Astrocyte (in vitro differentiated cells and primary cell): ENCODE results near the gene ELAVL3. TPM values are rescaled to one million over a fixed set of nuclear protein-coding genes. Genes with fewer than 3 reads are reported as not detected.
A peak's percentile ranks its signal among the peaks of the same experiment; 100 is the strongest.

Experiments
- DNase-seq: peaks from one replicate; pipeline ENCODE4 v3.0.0-alpha.2; 2010; ENCODE audit warnings: low read depth
- FAIRE-seq: peaks from 2 replicates; lab custom pipeline; 2011; peaks lifted over from hg19 to GRCh38; lab: Jason Lieb, UNC
- H2AFZ ChIP-seq: 2 replicates; pipeline ENCODE4 v1.6.0; 2012; ENCODE audit warnings: low read depth, low read length, inconsistent platforms
- H3K27ac ChIP-seq: 2 replicates; pipeline ENCODE4 v1.5.1; 2011; ENCODE audit warnings: low read depth, low read length, inconsistent platforms
- H3K27me3 ChIP-seq: 2 replicates; pipeline ENCODE4 v1.6.0; 2011; ENCODE audit warnings: low read length, inconsistent platforms; ENCODE audit not compliant: insufficient read depth
- H3K36me3 ChIP-seq: 2 replicates; pipeline ENCODE4 v1.5.1; 2011; ENCODE audit warnings: low read length, inconsistent platforms; ENCODE audit not compliant: insufficient read depth
- H3K4me1 ChIP-seq: 2 replicates; pipeline ENCODE4 v1.5.1; 2011; ENCODE audit warnings: low read length, inconsistent platforms; ENCODE audit not compliant: insufficient read depth
- H3K4me2 ChIP-seq: 2 replicates; pipeline ENCODE4 v1.6.0; 2012; ENCODE audit warnings: low read length, inconsistent platforms
- H3K4me3 ChIP-seq: 2 replicates; pipeline ENCODE4 v1.5.1; 2011; ENCODE audit warnings: low read depth, mild to moderate bottlenecking, low read length, inconsistent platforms; ENCODE audit not compliant: insufficient read depth
- H3K79me2 ChIP-seq: 2 replicates; pipeline ENCODE4 v1.6.0; 2012; ENCODE audit warnings: mild to moderate bottlenecking, low read length, inconsistent platforms; ENCODE audit not compliant: insufficient read depth
- H3K9ac ChIP-seq: 2 replicates; pipeline ENCODE4 v1.6.0; 2012; ENCODE audit warnings: mild to moderate bottlenecking, low read length, inconsistent platforms
- H3K9me3 ChIP-seq: 2 replicates; pipeline ENCODE4 v1.5.1; 2012; ENCODE audit warnings: low read depth, mild to moderate bottlenecking, low read length, inconsistent platforms; ENCODE audit not compliant: insufficient read depth
- H4K20me1 ChIP-seq: 2 replicates; pipeline ENCODE4 v1.6.0; 2012; ENCODE audit warnings: low read length, inconsistent platforms; ENCODE audit not compliant: insufficient read depth
- H3K27ac Mint-ChIP-seq: one replicate; pipeline ENCODE4 v1.8.0; 2021; ENCODE audit warnings: mild to moderate bottlenecking, mixed read lengths; ENCODE audit not compliant: unreplicated experiment
- H3K27me3 Mint-ChIP-seq: one replicate; pipeline ENCODE4 v1.8.0; 2021; ENCODE audit warnings: low read depth, mixed read lengths; ENCODE audit not compliant: unreplicated experiment
- H3K36me3 Mint-ChIP-seq: one replicate; pipeline ENCODE4 v1.8.0; 2021; ENCODE audit warnings: low read depth, mixed read lengths; ENCODE audit not compliant: unreplicated experiment
- H3K4me1 Mint-ChIP-seq: one replicate; pipeline ENCODE4 v1.8.0; 2021; ENCODE audit warnings: low read depth, mixed read lengths; ENCODE audit not compliant: unreplicated experiment
- H3K4me3 Mint-ChIP-seq: one replicate; pipeline ENCODE4 v1.8.0; 2021; ENCODE audit warnings: mild to moderate bottlenecking, moderate library complexity, mixed read lengths; ENCODE audit not compliant: unreplicated experiment
- H3K9me3 Mint-ChIP-seq: one replicate; pipeline ENCODE4 v1.8.0; 2021; ENCODE audit warnings: mild to moderate bottlenecking, mixed read lengths; ENCODE audit not compliant: unreplicated experiment
- EZH2 ChIP-seq: IDR thresholded peaks from 2 replicates; pipeline ENCODE4 v1.6.1; 2012; ENCODE audit warnings: mild to moderate bottlenecking, low read length, inconsistent platforms; ENCODE audit not compliant: insufficient read depth
- total RNA-seq: library from RNA; stranded (reverse); gene quantifications from 2 replicates; pipeline ENCODE4 v1.2.1, GENCODE V29; 2021
- TF ChIP-seq, protein P1 (sequence below): IDR thresholded peaks from 2 replicates; pipeline ENCODE4 v1.5.1; 2011; ENCODE audit warnings: low read depth, mild to moderate bottlenecking, inconsistent platforms, low read length, moderate library complexity; ENCODE audit not compliant: insufficient read depth

ELAVL3 gene
- total RNA-seq, 1 donor from 2014 or later, result not detected

DNA sequence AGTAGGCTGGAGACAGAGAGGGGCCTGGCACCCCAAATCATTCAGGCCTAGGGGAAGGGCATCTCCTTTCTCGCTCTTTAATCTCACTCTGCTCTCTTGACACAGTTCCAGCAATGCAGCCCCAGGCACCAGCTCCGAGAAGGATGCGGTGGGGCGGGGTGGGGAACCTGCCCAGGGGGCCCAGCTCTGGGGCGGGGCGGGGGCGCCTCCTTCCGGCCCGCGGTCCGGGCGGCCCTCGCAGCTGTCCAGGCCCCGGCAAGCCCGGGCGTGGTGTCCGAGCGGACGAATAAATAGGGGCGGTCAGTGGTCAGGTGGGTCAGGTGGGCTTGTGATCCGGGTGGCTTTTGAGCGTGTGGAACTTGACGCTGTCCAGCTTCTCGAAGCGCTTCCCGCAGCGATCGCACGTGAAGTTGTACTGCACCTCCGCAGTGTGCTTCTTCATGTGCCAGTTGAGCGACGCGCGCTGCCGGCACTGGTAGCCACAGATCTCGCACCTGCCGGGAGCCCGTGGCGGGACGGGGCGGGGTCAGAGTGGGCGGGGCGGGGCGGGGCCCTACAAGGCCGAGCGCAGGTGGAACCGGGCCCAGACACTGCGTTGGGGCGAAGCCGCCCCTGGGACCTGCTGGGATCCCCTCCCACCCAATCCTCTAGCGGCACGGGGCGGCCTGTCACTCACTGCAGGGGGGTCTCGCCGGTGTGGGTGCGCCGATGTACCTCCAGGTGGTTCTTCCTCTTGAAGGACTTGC lies 2.7 kb upstream of the ELAVL3 start:
- H2AFZ ChIP-seq, result no peak overlapping the region

DNA sequence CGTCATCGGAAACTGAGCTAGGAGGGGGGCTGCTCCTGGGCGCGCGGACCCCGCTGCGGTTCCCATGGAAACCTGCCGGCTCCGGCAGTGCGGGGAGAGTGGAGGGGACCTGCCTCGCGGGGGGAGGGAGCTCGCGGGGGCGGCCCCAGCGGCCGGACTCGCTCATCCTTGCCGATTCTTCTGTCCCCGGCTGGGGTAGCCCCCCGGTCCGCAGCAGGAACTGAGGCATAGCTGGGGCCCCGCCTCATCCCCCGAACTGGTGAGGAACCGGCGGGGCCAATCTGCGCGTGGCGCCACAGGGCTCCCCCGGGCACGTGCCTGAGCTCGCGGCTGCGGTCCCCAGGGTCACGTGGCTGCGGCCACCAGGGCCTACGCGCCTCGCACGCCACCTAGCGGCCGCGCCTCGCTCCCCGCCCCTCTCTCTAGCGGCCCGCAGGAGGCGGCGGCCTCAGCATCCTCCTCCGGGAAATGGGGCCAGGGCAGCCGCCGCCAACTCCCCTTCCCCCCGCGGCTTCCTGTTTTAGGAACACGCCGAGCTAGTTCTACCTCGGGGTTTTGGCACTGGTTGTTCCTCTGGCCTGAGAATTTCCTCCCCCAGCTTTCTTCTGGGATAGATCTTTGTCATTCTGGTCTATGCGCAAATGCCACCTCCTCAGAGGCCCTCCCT lies 1.7 kb upstream of the ELAVL3 start:
- Mint-ChIP-seq H3K27me3 (peaks cover 31% of the 10 kb centered on the region), H3K9me3 (peaks cover 1% of the 10 kb centered on the region), H3K36me3 (peaks cover 8% of the 10 kb centered on the region), H3K4me3 (peak overlapping the region; percentile 60), H3K4me1 (no peaks in the 10 kb centered on the region), H3K27ac (no peak overlapping the region)
- peaks cover 3% of the 10 kb centered on the region for H3K4me1 ChIP-seq
- no peak for FAIRE-seq
- peaks cover 9% of the 10 kb centered on the region for H4K20me1 ChIP-seq
- H3K27ac ChIP-seq, result no peak overlapping the region
- H3K9ac ChIP-seq, result no peak overlapping the region
- H3K4me2 ChIP-seq, result peak overlapping the region; percentile 73
- H3K36me3 ChIP-seq, result no peaks in the 10 kb centered on the region
- peak overlapping the region; percentile 41 for H2AFZ ChIP-seq
- peaks cover 15% of the 10 kb centered on the region for H3K27me3 ChIP-seq
- DNase-seq, result peak; percentile 25
- H3K4me3 ChIP-seq, result peak overlapping the region; percentile 28
- H3K9me3 ChIP-seq, result no peaks in the 10 kb centered on the region
- TF ChIP-seq, protein P1, sequence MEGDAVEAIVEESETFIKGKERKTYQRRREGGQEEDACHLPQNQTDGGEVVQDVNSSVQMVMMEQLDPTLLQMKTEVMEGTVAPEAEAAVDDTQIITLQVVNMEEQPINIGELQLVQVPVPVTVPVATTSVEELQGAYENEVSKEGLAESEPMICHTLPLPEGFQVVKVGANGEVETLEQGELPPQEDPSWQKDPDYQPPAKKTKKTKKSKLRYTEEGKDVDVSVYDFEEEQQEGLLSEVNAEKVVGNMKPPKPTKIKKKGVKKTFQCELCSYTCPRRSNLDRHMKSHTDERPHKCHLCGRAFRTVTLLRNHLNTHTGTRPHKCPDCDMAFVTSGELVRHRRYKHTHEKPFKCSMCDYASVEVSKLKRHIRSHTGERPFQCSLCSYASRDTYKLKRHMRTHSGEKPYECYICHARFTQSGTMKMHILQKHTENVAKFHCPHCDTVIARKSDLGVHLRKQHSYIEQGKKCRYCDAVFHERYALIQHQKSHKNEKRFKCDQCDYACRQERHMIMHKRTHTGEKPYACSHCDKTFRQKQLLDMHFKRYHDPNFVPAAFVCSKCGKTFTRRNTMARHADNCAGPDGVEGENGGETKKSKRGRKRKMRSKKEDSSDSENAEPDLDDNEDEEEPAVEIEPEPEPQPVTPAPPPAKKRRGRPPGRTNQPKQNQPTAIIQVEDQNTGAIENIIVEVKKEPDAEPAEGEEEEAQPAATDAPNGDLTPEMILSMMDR, result peak; percentile 18
- TF ChIP-seq EZH2, result no peak
- no peaks in the 10 kb centered on the region for H3K79me2 ChIP-seq

More for the DNA sequence above, 2.7 kb upstream of the ELAVL3 start:
- no peak overlapping the region for H3K4me3 ChIP-seq
- H3K9ac ChIP-seq, result no peak overlapping the region
- Mint-ChIP-seq H3K27ac (no peak overlapping the region), H3K27me3 (peaks cover 21% of the 10 kb centered on the region), H3K9me3 (no peaks in the 10 kb centered on the region), H3K4me1 (no peaks in the 10 kb centered on the region), H3K4me3 (no peak overlapping the region), H3K36me3 (peaks cover 8% of the 10 kb centered on the region)
- peaks cover 15% of the 10 kb centered on the region for H3K27me3 ChIP-seq
- H3K4me2 ChIP-seq, result no peak overlapping the region
- H4K20me1 ChIP-seq, result peaks cover 9% of the 10 kb centered on the region
- H3K9me3 ChIP-seq, result no peaks in the 10 kb centered on the region
- no peak for TF ChIP-seq EZH2
- TF ChIP-seq, protein P1, result no peak
- FAIRE-seq, result no peak
- H3K79me2 ChIP-seq, result no peaks in the 10 kb centered on the region
- no peaks in the 10 kb centered on the region for H3K36me3 ChIP-seq
- DNase-seq, result no peak
- H3K27ac ChIP-seq, result no peak overlapping the region
- H3K4me1 ChIP-seq, result peaks cover 3% of the 10 kb centered on the region
